PFSK-1 (cell line): Measurements from ENCODE around the gene GAS7.

Source experiments
- POLR2AphosphoS5 ChIP-seq: IDR thresholded peaks from 2 replicates; pipeline ENCODE4 v1.6.1; 2012; ENCODE audit warnings: low read depth, mild to moderate bottlenecking, control low read depth, low read length, moderate library complexity
- TAF1 ChIP-seq: IDR thresholded peaks from 2 replicates; pipeline ENCODE4 v1.6.1; 2012; ENCODE audit warnings: low read length, control low read depth, borderline replicate concordance; ENCODE audit not compliant: insufficient read depth
- TF ChIP-seq, protein P1 (sequence below), 2 experiments: IDR thresholded peaks; 2 replicates each; pipeline versions ENCODE4 v1.6.1 to v1.8.0; 2011 to 2012; ENCODE audit warnings: low read depth in 2 of 2, low read length in 2 of 2, control low read depth in 1 of 2, inconsistent platforms in 1 of 2, mild to moderate bottlenecking in 1 of 2, moderate library complexity in 1 of 2; ENCODE audit not compliant: insufficient read depth in 1 of 2

DNA sequence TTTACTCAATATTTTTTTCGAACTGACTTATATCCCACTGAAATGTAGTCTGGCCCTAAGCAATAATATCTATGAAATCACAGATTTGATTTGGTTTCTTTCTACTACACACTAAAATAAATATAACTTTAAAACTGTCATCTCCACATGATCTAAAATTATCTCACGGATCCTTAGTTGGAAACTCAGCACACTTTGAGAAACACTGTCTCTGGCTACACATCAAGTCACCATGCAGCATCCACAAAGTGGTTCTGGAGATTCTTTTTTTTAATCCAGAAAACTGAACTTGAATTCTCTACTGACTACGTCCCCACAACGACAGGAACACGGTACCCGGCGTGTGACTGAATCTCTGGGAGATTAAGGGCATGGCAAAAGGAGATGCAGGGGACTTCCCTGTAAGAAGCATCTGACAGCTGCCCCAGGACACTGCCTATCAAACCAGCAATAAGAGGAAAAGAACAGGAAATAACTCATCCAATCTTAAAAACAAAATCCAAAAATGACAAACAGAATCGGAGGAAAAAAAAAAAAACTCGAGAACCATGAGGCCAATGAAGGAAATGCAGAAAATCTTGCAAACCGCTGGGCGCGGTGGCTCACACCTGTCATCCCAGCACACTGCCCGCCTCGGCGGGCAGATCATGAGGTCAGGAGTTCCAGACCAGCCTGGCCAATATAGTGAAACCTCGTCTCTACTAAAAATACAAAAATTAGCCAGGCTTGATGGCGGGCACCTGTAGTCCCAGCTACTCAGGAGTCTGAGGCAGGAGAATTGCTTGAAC is 152.3 kb downstream of the GAS7 start:
- no peak for TF ChIP-seq TAF1
- no peak for TF ChIP-seq POLR2AphosphoS5
- TF ChIP-seq, protein P1, sequence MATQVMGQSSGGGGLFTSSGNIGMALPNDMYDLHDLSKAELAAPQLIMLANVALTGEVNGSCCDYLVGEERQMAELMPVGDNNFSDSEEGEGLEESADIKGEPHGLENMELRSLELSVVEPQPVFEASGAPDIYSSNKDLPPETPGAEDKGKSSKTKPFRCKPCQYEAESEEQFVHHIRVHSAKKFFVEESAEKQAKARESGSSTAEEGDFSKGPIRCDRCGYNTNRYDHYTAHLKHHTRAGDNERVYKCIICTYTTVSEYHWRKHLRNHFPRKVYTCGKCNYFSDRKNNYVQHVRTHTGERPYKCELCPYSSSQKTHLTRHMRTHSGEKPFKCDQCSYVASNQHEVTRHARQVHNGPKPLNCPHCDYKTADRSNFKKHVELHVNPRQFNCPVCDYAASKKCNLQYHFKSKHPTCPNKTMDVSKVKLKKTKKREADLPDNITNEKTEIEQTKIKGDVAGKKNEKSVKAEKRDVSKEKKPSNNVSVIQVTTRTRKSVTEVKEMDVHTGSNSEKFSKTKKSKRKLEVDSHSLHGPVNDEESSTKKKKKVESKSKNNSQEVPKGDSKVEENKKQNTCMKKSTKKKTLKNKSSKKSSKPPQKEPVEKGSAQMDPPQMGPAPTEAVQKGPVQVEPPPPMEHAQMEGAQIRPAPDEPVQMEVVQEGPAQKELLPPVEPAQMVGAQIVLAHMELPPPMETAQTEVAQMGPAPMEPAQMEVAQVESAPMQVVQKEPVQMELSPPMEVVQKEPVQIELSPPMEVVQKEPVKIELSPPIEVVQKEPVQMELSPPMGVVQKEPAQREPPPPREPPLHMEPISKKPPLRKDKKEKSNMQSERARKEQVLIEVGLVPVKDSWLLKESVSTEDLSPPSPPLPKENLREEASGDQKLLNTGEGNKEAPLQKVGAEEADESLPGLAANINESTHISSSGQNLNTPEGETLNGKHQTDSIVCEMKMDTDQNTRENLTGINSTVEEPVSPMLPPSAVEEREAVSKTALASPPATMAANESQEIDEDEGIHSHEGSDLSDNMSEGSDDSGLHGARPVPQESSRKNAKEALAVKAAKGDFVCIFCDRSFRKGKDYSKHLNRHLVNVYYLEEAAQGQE (IDR thresholded peaks at IDR 0.05; ENCODE audit: insufficient read depth in 1 of 2, low read depth in 2 of 2, low read length in 2 of 2): no peak
